Measurements from ENCODE around the gene PDZD2.

- TF ChIP-seq POLR2A (IDR thresholded peaks at IDR 0.05) (no peak), CTCF (IDR thresholded peaks at IDR 0.05) (no peak)
Observed at GRCh38 chr5:31607546-31607945, 31.4 kb upstream of the PDZD2 start.
